GM19351 (cell line): ENCODE measurements around the gene PTPN6.
"Not testable (repeated sequence)": the region's sequence is repeated elsewhere in the genome, so short reads cannot be mapped to it uniquely, and the experiment has no call there.

ENCODE experiments used
- ATAC-seq: cut with Tn5 transposase; IDR thresholded peaks from one replicate; pipeline ENCODE4 v1.9.1; 2021; ENCODE audit warnings: mild to moderate bottlenecking, moderate library complexity; ENCODE audit not compliant: unreplicated experiment

Gene PTPN6

DNA sequence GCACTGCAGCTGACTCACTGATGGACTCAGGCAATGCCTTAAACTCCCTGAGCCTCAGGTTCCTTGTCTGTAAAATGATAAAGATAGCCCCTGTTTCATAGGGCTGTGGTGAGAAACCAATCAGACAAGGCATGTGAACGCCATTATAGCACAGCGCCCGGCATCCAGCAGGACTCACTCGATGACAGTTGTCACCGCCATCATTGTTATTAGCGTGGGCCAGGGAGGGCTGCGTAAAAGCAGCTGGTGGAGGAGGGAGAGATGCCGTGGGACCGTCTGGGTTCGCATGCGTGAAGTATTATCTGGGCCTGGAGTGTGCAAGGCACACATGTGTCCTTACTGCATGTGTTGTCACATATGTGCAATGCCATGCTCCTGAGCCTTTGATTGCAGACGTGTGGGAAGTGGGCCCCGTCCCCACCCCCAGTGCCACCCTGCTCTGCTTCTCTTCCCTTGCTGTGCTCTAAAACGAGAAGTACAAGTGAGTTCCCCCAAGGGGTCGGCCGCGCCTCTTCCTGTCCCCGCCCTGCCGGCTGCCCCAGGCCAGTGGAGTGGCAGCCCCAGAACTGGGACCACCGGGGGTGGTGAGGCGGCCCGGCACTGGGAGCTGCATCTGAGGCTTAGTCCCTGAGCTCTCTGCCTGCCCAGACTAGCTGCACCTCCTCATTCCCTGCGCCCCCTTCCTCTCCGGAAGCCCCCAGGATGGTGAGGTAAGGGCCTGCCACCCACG is at the start of gene PTPN6:
Gene PTPN6, plus strand, starts transcription at position 546 of the 730 bp plus-strand sequence. Its CDS starts 157 bp downstream, at position 703.
- ATAC-seq = no peak

DNA sequence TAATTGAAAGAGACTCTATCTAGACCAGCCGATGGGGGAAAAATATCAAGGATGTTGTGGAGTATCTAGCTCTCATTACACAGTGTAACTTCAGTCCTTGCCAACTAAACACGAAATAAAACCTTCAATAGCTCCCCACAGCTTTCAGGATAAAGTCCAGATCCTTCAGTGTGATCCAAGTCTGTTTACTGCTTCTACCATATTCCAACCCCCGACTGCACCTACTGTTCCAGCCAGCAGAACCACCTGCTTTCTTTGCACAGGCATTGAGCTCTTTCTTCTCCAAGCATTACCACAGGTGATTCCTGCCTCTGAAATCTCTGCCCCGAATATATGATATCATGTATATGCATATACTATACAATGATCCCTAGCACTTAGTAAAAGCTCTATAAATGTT is 48.7 kb upstream of the PTPN6 start:
- ATAC-seq = no peak

- ATAC-seq = no peak
These were observed 47.4 kb upstream of the PTPN6 start for GRCh38 chr12:6903722-6904121.

DNA sequence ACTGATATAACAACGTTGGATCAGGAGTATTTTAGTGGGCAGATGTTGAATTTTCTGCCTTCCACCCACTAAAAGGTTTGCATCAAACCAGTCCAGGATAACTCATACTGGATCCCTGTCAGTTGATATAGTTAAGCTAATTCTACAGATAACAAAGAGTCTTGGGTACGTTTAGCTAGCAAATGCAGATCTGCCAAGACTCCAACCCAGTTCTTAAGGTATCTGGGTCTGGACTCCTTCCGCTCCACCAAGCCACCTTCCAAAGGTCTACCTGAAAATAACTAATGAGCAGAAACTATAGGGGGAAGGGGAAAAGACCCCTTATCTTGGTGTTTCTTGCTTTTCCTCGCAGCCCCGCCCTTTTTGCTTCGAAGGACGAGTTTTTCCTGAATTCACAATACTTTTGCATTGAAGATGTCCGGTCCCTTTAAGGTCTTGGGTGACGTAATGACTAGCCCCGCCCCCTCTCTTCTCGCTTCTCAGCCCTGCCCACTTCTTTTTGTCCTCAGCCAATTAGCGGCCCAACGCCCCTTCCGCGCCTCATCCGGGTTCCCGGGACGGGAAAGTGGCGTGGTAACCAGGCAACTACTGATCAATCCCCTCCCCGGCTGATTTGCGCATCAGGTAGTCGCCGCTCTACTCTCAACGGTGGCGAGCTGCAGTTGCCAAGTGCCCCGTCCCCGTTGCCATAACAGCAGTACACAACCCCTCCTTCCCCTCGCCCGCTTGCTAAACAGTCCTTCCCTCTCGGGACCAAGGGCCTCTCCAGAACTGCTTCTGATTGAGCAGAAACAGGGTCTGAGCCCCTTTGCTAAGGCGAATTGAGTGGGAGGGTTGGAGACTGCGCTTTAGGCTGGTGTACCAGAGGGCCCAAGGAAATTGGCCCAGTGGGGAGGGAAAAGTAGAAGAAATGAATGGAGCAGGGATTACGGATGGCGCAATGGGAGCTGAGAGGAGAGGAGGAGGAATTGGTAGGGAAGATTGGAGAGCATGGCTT is 46.6 kb upstream of the PTPN6 start, which contains the start of gene LRRC23:
Gene LRRC23, plus strand, starts transcription at position 543 of the 997 bp plus-strand sequence. CDS start 812 bp downstream, outside the sequence.
- peak; percentile 97 for ATAC-seq

- ATAC-seq = no peak
These were observed 45.6 kb upstream of the PTPN6 start for GRCh38 chr12:6905414-6906040.

DNA sequence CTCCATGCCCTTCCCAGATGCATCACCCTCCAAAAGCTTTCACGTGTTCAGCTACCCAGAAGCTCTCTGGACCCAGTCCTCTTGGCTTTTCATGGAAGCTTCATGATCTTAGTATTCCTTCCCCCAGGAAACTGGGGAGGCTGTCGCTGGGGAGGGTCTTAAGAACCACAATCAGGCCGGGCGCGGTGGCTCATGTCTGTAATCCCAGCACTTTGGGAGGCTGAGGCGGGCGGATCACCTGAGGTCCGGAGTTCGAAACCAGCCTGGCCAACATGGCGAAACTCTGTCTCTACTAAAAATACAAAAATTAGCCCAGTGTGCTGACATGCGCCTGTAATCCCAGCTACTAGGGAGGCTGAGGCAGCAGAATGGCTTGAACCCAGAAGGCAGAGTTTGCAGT is 43.0 kb upstream of the PTPN6 start:
- ATAC-seq = not testable (repeated sequence)

GRCh38 chr12:6909421-6910145 is 41.6 kb upstream of the PTPN6 start:
- ATAC-seq = no peak

GRCh38 chr12:6912164-6912935 is 38.8 kb upstream of the PTPN6 start:
- ATAC-seq = no peak

- peak; percentile 77 for ATAC-seq
These were observed 36.8 kb upstream of the PTPN6 start, which contains the start of gene ENO2 for GRCh38 chr12:6914246-6914946. ENO2 (plus strand) TSS chr12:6914580; CDS start chr12:6915833, 1,253 bp downstream.

GRCh38 chr12:6914947-6915788 is 36.0 kb upstream of the PTPN6 start:
- no peak for ATAC-seq

DNA sequence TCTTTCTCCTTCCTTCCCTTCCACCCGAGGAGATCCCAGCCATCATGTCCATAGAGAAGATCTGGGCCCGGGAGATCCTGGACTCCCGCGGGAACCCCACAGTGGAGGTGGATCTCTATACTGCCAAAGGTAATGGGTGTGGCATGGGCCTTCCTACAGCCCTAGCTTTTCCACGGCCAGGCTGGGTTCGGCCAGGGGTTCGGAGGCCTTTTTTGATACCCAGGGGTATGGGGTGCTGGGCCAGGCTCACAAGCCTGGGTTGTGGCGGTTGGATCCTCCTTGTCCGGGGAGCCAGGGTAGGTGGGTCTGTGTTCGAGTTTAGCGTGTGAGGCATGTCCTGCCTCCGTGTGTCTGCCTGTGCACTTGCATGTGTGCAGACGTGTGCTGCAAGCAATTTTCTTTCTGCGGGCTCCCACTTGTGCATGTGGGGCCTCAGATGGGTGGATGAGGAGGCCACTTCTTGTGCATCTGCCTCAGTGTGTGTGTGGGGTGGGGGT is 35.3 kb upstream of the PTPN6 start:
- ATAC-seq = no peak

- no peak for ATAC-seq
These were observed 34.5 kb upstream of the PTPN6 start for GRCh38 chr12:6916426-6917200.

GRCh38 chr12:6917491-6918231 is 33.5 kb upstream of the PTPN6 start:
- no peak for ATAC-seq

- no peak for ATAC-seq
These were observed 31.6 kb upstream of the PTPN6 start for GRCh38 chr12:6919588-6919987.

- no peak for ATAC-seq
These were observed 29.6 kb upstream of the PTPN6 start for GRCh38 chr12:6921539-6921938.
